ENCODE data around the gene CDH15.

The CDH15 gene

DNA sequence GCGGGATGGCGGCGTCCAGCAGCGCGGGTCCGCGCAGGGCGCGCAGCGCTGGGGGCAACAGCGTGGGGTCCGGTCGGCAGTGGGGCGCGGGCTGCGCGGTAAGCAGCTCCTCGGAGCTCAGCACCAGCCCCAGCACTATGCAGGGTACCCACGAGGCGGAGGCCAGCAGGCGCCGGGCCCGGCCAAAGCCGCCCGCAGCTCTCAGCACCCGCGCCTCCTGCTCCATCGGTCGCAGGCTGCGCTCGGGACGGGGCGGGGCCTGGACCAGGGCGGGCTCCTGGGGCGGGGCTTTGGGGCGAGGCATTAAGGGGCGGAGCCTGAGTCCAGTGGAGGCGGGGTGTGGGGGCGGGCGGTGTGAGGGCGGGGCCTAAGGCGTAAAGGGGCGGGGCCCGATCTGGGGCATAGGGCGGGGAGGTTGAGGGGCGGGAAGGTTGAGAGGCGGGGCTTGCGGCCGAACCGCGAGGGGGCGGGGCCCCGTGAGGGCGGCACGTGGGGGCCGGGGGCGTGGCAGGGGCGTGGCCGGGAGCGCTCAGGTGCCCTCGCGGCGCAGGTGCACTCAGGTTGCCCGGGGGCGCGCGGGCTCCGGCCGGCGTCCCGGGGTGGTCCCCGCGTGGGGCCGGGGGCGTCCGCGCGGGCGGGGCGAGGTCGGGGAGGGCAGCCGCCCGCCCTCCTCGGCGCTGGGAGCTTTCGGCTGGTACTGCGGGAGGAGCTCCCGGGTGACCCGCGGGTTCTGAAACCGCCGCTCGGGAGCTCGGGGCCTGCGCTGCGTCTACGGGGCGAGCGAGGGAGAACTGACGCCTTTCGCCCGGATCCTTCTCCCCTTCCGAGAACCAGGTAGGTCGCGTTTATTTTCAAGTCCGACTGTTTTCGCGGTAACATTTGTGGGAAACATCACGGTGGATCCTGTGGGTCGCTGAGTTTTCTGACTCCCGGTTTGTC lies 30.2 kb downstream of the CDH15 start:
- DNase-seq, result no peak

DNA sequence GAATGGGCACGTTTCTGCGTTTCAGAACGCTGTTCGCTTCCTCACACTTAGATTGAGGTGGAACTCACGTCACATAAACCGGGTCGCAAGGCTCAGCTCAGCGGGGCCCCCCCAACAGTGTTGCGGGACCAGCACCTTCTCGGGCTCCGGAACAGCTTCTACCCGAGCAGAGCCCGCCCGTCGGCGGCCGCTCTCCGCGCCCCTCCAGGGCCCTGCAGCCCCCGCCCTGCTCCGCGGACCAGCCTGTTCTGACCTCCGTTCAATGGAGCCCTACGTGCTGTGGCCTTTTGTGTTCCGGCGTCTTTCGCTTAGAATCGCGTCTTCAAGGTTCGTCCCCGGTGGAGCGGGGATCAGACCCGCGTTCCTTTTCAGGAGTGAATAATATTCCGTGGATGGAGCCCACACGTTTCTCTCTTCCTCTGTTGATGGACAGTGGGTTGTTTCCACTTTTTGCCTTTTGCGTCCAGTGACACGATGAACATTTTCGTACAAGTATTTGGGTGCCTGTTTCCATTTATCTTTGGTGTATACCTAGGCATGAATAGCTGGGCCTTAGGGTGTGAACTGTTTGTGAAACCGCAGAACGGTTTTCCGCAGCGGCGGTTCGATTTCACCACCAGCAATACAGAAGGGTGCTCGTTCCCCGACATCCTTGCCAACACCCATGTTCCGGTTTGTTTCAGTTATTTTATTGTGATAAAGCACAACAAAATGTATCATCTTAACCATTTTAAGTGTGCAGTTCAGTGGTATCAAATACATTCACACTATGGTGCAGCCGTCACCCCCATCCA lies 31.1 kb downstream of the CDH15 start:
- no peak for DNase-seq

DNA sequence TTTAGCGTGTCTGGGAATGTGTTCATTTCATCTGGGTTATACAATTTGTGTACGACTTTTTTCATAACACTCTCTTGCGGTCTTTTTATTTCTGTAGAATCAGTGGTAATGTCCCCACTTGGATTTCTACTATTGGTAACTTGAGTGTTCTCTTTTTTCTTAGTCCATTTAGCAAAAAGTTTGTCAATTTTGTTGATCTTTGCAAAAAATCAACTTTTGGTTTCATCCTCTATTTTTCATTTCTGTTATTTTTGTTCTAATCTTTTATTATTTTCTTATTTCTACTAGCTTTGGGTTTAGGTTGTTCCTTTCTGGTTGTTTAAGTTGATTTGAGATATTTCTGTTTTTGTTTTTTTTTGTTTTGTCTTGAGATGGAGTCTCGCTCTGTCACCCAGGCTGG lies 36.4 kb downstream of the CDH15 start:
- DNase-seq, result no peak

DNA sequence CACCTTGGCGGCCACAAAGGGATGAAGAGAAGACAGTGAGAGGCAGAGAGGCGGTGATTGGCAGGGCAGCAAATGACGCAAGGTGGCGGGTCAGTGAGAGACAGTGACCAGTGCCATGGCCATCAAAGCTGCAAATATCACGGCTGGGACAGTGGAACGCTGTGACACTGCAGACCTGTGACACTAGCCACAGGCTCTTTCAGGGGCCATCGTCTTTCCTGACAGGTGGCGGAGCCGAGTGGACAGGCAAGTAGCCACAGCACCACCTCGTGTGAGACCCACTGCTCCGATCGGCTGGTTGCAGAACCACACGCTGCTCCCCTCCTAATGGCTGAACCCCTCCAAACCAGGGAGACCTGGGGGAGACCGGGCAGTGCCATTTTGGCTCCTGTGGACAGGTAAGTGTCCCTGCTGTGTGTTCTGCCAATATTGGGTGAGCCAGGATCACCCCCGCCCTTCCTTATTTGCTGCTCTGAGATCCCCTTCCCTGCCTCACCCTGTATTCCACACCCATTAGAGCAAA lies 38.0 kb downstream of the CDH15 start:
- no peak for DNase-seq

DNA sequence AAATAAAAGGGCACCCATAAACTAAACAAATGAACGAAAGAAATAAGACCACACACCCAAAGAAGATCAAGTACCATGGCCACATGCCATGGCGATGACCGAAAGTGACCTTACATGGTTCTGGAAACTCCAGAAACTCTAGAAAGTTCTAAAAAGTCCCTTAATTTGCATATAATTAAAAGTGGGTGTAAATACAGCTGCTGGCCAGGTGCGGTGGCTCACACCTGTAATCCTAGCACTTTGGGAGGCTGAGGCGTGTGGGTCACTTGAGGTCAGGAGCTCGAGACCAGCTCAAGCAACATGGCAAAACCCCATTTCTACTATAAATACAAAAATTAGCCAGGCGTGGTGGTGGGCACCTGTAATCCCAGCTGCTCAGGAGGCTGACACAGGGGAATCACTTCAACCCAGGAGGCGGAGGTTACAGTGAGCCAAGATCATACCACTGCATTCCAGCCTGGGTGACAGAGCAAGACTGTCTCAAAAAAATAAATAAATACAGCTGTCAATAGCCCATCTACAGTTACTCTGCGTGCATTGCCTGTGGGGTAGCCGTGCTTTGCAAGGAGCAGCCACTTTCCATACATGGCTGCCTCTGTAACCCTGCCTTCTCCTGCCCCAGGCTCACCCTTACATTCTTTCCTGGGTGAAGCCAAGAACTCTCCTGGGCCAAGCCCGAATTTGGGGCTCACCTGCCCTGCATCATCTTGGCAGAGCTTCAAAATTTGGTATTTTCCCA lies 38.8 kb downstream of the CDH15 start:
- no peak for DNase-seq

DNA sequence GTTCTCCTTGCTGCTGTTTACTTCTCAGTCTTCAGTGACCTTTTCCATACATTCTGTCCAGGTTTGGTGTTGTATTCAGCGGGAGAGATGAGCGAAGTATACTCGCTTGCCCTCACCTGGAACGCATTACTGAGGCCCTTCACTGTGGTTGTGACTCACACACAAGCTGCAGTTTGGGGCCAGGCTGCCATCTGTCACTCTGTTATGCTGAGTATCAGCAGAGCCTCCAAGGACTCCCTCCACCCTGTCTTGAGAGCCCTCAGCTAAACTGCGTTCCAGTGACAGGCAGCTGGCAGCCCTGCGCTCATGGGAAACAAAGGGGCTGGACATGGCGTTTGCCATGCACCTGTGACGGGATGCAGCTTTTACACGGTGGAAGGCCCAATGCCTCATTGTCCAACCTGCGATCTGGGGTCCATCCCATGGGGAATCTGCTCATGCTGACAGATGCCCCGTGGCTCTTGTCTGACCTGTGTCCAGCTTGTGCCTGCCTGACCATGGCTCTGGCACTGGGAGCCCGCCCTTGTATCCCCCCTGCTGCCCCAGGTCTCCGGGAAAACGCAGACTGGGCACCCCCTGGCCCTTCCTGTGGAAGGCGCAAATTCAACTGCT lies 39.5 kb downstream of the CDH15 start:
- no peak for DNase-seq

DNA sequence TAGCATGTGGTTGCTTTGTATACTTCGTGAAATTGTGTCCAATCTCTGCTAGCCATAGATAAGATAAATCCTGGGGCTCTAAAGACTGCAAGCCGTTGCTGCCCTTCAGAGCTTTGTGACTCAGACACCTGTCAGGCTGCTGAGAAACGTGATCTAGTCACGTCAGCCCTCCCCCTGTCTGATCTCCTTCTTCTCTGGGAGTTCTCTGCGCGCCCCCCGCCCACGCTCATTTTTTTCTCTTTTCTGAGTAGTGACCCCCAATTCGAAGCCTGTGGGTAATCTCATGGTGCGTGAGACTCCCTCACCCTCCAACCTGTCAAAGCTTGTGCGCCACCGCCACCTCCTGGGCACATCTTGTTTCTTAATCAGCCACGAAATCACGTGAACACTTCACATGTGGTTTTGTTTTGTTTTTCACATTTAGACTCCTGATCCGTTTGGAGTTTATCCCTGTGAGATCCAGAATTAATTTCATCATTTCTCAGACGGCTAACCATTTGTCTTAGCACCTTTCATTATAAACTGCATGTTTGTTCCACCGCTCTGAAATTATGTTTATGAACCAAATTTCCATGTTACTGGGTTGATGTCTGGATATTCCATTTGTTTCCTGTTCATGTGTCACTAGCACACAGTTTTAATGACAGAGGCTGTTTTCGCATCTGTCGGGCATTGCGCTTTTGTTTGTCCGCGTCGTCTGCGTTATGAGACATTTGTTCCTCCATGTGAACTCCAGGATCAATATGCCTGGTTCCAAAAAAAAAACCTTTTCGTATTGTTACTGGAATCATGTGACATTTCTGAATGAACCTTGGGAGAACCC lies 45.0 kb downstream of the CDH15 start:
- no peak for DNase-seq

DNA sequence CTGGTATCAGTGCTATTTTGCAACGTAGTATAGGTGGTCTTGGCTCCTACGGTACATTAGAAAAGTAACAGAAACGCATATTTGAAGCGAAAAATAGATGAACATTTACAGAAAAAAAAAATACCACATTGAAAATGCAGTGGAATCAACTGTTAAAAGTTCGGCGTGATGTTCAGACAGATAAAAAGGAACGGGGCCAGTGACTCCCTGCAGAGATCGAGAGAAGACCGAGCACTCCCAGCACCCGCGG lies 45.5 kb downstream of the CDH15 start:
- no peak for DNase-seq

DNA sequence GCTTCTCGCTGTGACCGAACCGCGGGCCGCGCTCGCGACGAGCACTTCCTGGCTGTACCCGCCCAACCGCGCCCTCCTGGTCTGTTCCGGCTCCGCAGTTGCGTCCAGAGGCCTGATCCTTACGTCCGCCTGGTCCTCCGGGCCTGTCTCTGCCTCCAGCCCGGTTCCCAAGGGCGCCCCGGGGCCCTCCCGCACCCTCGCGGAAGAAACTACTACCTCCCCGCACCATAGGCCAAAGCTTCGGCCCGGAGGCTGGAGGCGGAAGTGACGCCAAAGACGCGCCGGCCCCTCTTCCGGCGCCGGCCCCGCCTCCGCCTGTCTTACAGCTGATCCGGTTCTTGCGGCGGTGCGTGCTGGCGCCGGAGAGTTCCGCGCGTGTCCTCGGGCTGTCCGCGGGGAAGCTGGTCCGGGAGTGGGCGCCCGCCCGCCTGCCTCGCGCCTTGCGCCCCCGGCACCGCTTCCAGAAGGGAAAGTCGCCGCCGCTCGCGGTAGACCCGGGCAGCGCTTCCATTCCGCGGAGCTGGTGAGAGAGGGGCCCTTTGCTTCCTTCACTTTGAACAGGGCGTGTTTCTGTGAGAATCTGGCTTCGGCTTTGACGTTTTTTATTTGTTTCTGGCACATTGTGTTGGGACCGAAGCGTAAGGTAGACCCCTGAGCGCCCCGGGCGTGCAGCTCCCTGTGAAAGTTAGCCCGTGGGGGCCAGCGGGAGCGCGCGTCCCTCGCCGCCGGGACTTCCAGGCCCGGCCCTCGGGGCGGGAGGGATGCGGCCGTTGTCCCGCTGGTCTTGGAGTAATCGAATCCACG lies 46.0 kb downstream of the CDH15 start, which contains the start of gene ZNF778:
TSS of gene ZNF778 (plus strand) at position 316 of the 804 bp plus-strand sequence. CDS start 3,425 bp downstream, outside the sequence.
- no peak for DNase-seq

DNA sequence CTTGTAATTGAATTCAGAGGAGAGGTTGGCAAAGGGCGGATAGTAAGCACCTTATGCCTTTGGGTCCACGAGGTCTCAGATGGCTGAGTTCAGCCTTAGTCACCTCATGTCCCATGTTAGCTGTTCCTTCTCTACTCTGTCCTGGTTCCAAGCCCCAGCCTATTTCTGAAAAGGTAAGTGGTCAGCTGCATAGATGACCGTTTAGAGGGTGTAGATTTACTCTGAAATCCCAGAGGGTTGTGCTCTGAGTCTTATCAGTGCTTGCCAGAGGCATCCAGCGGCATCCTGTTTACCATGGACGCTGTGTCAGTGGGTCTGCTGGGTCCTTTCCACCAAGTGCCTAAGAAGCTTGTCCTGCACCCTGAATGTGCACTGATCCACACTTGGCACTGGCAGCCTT lies 47.8 kb downstream of the CDH15 start:
- DNase-seq, result no peak

DNA sequence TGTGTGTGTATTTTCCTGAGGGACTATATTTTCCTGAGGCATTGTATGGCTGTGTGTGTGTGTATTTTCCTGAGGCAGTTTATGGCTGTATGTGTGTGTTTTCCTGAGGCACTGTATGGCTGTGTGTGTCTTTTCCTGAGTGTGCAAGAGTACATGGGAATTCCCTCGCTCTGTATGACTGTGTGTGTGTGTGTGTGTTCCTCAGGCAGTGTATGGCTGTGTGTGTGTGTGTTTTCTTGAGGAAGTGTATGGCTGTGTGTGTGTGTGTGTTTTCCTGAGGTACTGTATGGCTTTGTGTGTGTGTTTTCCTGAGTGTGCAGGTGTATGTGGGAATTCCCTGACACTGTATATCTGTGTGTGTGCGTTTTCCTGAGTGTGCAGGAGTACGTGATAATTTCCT lies 50.1 kb downstream of the CDH15 start:
- DNase-seq, result no peak

DNA sequence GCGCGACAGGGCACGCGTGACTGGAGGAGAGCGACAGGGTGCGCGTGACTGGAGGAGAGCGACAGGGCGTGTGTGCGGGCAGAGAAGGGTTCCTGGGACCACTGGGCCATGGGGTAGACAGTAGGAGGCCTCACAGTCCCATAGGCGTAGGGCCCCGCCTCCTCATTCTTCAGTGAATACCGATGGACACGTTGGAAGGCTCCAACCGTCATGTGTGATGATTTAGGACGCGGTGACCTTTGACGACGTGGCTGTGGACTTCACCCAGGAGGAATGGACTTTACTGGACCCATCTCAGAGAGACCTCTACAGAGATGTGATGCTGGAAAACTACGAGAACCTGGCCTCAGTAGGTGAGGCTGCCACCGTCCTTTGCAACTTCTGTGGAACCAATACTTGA lies 51.4 kb downstream of the CDH15 start:
- no peak for DNase-seq

DNA sequence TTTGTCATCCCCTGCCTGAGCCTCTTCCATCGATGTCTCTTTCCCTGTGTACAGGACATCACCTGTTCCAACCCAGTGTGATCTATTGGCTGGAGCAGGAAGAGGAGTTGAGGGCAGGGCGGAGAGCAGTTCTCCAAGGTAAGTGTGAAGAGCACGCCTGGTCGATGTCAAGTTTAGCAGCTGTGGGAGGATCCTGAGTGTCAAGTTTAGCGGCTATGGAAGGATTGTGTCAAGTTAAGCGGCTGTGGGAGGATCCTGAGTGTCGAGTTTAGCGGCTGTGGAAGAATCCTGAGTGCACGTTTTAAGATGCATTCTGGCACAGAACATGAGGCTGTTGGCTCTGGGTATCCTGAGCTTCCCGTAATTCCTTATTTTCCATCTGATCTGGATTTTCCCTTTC lies 53.1 kb downstream of the CDH15 start:
- no peak for DNase-seq

DNA sequence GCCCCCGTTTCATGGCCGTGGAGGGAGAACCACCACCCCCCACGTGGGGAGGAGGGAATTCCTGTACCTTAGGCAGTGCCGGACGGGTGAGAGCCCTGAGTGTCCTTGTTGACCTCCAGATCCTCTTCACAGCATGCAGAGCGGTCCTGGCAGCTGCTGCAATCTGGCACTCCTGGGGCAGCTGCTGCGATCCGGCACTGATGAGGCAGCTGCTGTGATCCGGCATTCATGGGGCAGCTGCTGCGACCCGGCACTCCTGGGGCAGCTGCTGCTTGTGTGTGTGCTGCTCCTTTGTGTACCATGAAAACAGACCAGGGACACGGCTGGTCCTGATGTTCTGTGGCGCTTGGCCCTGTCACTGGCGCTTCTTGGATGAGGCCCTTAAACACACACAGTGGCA lies 58.7 kb downstream of the CDH15 start:
- no peak for DNase-seq

DNA sequence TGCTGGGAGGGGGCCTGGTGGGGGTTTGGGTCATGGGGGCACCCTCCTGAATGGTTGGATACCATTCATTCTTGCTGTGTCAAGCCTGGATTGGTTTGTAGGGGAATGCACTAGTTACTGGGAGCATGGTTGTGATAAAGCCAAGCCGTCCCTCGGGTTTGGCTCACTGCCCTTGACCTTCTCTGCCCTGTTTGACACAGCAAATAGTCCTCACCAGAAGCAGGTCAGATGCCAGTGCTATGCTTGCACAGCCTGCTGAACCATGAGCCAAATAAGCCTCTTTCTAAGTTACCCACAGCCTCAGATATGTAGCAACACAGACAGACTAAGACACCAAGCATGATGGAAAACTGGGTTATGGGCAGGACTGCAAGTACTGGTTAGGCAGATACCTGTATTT lies 60.6 kb downstream of the CDH15 start:
- DNase-seq, result no peak

DNA sequence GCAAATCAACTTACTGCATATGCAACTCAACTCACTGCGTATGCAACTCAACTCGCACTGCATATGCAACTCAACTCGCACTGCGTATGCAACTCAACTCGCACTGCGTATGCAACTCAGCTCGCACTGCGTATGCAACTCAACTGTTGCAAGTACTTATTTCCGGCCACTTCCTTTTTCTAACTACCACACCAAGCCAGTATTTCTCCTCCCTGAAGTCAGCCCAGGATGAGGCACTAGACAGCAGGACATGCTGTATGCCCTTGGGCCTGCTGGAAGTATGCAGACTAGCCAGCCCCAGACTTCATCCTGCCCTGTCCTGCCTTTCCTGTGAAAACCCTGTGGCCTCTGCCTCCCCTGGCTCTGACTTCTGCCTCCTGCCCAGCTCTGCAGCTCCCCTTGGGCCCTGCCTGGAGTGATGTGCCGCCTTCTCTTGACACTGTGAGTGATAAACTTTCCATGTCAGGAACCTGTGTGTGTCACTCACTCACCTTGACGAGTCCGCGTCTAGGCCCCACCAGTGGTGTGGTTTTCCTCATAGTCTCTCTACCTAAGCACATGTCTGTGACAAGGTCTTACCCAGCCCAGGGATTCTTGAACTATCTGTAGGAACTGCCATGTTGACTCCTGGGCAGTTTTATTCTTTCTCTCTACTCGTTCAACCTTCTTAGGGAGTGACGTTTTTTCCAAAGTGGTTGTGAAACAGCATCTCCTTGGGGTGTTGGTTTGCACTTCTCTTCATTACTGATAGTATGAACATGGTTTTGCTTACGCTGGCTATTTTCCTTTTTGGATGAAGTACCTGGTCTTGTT lies 62.3 kb downstream of the CDH15 start:
- DNase-seq, result no peak

DNA sequence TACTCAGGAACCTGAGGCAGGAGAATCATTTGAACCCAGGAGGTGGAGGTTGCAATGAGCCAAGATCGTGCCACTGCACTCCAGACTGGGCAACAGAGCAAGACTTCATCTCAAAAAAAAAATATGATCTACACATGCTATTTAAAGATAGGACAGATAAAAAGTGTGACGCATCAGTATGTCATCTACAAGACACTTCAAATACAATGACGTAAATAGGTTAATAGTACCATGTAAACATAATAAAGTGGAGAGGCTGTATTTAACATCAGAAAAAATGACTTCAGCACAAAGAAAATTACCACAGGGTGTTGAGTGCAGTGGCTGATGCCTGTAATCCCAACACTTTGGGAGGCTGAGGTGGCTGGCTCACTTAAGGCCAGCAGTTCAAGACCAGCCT lies 66.2 kb downstream of the CDH15 start:
- DNase-seq, result no peak

DNA sequence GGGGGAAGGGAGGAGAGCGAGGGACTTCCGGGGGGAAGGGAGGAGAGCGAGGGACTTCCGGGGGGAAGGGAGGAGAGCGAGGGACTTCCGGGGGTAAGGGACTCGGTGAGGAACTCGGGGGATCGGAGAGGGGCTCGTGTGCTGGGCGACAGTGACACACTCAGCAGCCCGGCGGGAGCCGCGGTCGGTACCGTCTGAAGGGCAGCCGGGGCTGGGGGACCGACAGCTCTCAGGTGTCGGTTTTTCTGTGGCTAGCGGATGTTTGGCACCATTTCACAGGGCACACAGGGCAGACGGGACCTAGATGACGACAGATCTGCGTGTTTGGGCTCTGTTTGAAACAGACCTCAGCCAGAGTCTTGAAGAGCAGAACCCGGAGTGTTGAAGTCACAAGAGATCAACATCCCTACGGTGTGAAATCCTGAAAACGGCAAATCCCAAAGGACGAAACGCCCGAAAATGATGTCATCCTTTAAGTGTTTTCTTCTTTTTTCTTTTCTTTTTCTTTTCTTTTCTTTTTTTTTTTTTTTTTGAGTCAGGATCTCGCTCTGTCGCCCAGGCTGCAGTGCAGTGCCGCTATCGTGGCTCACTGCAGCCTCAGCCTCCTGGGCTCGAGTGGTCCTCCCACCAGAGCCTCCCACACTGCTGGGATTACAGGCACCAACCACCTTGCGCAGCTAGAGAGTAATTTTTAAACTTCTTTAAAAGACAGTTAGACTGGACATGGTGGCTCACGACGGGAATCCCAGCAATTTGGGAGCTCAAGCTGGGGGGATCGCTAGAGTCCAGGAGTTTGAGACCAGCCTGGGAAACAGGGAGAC lies 69.8 kb downstream of the CDH15 start:
- DNase-seq, result no peak

DNA sequence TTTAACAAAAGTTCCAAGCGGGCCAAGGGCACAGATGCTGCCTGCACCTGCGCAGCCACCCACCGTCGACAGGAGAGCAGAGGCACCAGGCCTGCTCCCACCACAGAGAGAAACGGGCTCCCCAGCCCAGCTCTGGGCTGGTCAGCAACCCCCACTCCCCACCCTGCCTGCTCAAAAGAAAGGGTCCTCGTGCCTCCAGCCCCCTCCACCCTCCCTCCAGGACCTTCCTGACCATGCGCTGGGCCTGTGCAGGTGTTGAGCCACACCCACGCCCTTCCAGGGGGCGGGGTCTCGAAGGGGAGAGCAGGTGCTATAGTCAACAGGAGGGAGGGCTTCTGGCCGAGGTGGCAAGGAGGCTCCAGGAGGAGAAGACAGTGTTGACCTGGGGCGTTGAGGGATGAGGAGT lies 71.2 kb downstream of the CDH15 start:
- DNase-seq, result no peak

All from NCI-H187 treated with DMSO at 0.1 percent for 48 hours (cell line).